ENCODE measurements around the gene SORCS2. TPM values are rescaled to one million over a fixed set of nuclear protein-coding genes. Genes with fewer than 3 reads are reported as not detected.

The SORCS2 gene
- total RNA-seq, 4 donors from 2014 or later = 0.07 to 1.2 (median 0.11) TPM

DNA sequence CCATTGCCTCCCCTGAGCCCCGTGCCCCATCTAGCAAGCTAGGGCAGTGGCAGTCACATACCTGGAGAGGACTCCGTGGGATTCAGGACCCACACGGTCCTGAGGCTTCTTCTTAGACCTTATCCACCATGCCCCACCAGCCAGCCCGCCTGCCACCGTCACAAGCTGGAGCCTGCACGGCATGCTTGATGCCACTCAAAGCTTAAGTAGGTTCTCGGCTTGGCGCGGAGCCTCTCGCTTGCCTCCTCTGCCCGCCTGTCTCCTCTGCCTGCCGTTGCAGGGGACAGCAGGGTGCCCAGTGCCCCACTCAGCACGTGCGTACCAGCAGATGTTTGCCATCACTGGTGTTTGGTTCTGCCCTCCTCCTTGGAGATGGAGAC lies 228.3 kb downstream of the SORCS2 start:
- TF ChIP-seq, protein P1, sequence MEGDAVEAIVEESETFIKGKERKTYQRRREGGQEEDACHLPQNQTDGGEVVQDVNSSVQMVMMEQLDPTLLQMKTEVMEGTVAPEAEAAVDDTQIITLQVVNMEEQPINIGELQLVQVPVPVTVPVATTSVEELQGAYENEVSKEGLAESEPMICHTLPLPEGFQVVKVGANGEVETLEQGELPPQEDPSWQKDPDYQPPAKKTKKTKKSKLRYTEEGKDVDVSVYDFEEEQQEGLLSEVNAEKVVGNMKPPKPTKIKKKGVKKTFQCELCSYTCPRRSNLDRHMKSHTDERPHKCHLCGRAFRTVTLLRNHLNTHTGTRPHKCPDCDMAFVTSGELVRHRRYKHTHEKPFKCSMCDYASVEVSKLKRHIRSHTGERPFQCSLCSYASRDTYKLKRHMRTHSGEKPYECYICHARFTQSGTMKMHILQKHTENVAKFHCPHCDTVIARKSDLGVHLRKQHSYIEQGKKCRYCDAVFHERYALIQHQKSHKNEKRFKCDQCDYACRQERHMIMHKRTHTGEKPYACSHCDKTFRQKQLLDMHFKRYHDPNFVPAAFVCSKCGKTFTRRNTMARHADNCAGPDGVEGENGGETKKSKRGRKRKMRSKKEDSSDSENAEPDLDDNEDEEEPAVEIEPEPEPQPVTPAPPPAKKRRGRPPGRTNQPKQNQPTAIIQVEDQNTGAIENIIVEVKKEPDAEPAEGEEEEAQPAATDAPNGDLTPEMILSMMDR (IDR thresholded peaks at IDR 0.05 in 4 of 5, conservative IDR thresholded peaks at IDR 0.05 in 1 of 5) = no peak
- no peak for TF ChIP-seq POLR2A (IDR thresholded peaks at IDR 0.05)
- no peaks in the 10 kb centered on the region for H3K4me1 ChIP-seq
- H3K27me3 ChIP-seq = no peaks in the 10 kb centered on the region
- no peak for ATAC-seq
- no peaks in the 10 kb centered on the region for H3K36me3 ChIP-seq
- H3K27ac ChIP-seq = no peak overlapping the region
- intact Hi-C loops (cut with DNase I; ENCODE audit: low total_unique reads) = no loop called here
- H3K4me3 ChIP-seq = no peak overlapping the region
- H3K9me3 ChIP-seq = no peaks in the 10 kb centered on the region
- in situ Hi-C loops (cut with MboI; ENCODE audit: low sequenced_read_pairs in 4 of 4) = no loop called here
- DNase-seq = no peak

GRCh38 chr4:7421356-7422150 lies 229.2 kb downstream of the SORCS2 start:
- DNase-seq = no peak
- TF ChIP-seq, protein P1 (IDR thresholded peaks at IDR 0.05 in 4 of 5, conservative IDR thresholded peaks at IDR 0.05 in 1 of 5) = no peak
- TF ChIP-seq POLR2A (IDR thresholded peaks at IDR 0.05) = no peak
- Histone ChIP-seq H3K27me3 (no peaks in the 10 kb centered on the region), H3K36me3 (no peaks in the 10 kb centered on the region), H3K9me3 (no peaks in the 10 kb centered on the region), H3K4me3 (no peak overlapping the region), H3K4me1 (no peaks in the 10 kb centered on the region), H3K27ac (no peak overlapping the region)
- in situ Hi-C loops (cut with MboI; ENCODE audit: low sequenced_read_pairs in 4 of 4) = no loop called here
- no peak for ATAC-seq
- intact Hi-C loops (cut with DNase I; ENCODE audit: low total_unique reads) = no loop called here

DNA sequence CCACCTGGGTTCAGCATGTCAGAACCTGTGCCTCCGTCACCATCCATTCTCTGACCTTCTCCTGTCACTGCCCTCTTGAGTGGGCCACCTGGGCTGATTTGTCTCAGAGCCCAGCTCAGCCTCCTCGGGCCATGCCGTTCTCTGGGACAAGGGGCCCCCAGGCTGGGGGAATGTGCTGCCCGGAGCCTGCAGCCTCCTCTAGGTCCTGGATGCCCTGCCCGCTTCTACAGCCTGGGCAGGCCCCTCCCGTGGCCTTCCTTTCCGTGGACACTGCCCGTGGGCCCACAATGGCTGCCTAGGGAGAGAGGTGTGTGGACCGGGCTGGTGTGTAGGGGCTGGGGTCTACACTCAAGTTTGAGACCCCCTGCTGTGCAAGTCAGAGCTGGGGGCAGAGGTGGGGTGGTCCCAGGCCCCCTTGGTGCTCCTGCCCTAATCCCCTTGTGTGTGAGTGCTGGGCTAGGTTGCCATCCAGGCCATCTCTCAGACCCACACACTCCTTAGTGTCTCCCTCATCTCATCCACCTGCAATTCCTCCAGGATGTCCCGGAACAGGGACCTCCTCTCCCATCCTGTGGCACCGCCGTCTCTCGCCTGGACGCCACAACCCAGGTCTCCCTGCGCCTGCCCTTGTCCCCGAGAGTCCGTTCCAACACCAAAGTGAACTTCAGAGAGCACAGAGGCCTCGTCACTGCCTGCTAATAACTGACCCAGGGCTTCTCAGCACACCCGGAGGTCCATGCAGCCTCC lies 230.0 kb downstream of the SORCS2 start:
- intact Hi-C loops (cut with DNase I; ENCODE audit: low total_unique reads) = no loop called here
- in situ Hi-C loops (cut with MboI; ENCODE audit: low sequenced_read_pairs in 4 of 4) = no loop called here
- H3K27ac ChIP-seq = no peak overlapping the region
- H3K27me3 ChIP-seq = no peaks in the 10 kb centered on the region
- H3K36me3 ChIP-seq = no peaks in the 10 kb centered on the region
- H3K4me3 ChIP-seq = no peak overlapping the region
- ATAC-seq = no peak
- TF ChIP-seq, protein P1 (IDR thresholded peaks at IDR 0.05 in 4 of 5, conservative IDR thresholded peaks at IDR 0.05 in 1 of 5) = no peak
- TF ChIP-seq POLR2A (IDR thresholded peaks at IDR 0.05) = no peak
- no peaks in the 10 kb centered on the region for H3K9me3 ChIP-seq
- H3K4me1 ChIP-seq = no peaks in the 10 kb centered on the region
- no peak for DNase-seq

DNA sequence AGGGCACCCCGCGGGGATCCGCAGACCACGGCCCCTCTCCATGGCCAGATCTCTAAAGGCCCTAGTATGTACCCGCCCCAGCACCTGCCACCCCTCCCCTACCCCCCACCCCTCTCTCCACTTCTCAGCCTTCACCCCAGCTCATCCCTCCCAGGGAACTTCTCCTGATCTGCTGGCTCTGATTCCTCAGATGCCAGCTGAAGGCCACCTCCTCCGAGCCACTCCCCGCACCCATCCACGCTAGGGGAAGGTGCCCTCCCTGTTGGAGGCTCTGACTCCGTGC lies 230.5 kb downstream of the SORCS2 start:
- DNase-seq (no peak), ATAC-seq (no peak)
- Histone ChIP-seq H3K9me3 (no peaks in the 10 kb centered on the region), H3K36me3 (no peaks in the 10 kb centered on the region), H3K27me3 (no peaks in the 10 kb centered on the region), H3K4me3 (no peak overlapping the region), H3K4me1 (no peaks in the 10 kb centered on the region), H3K27ac (no peak overlapping the region)
- TF ChIP-seq, protein P1 (IDR thresholded peaks at IDR 0.05 in 4 of 5, conservative IDR thresholded peaks at IDR 0.05 in 1 of 5) = no peak
- no peak for TF ChIP-seq POLR2A (IDR thresholded peaks at IDR 0.05)
- intact Hi-C loops (cut with DNase I; ENCODE audit: low total_unique reads) = no loop called here
- in situ Hi-C loops (cut with MboI; ENCODE audit: low sequenced_read_pairs in 4 of 4) = no loop called here

Data from gastrocnemius medialis (tissue), 4 donors.